A549 (cell line): ENCODE data around the gene CLCN4.

Experiments used
- BHLHE40 ChIP-seq: IDR thresholded peaks from 2 replicates; pipeline ENCODE4 v1.6.1; 2012; ENCODE audit warnings: low read depth, low read length, inconsistent platforms
- CEBPB ChIP-seq, 2 experiments: fragments of >200 bp in 1 of 2; sonication (Bioruptor Twin) in 1 of 2; formaldehyde crosslinking in 1 of 2; IDR thresholded peaks; 2 replicates each; pipeline ENCODE4 v1.6.1; 2012 to 2016
- EP300 ChIP-seq, 2 experiments: fragments of >200 bp; sonication (Bioruptor Twin); formaldehyde crosslinking; IDR thresholded peaks; 2 replicates in 1 of 2; 3 replicates in 1 of 2; pipeline ENCODE4 v1.6.1; 2016 to 2017
- HDAC2 ChIP-seq: fragments of 200-600 bp; sonication (generic); IDR thresholded peaks from 2 replicates; pipeline ENCODE4 v1.6.1; 2016
- HOXA7 ChIP-seq: fragments of 250-450 bp; sonication (Bioruptor Pico); IDR thresholded peaks from 2 replicates; pipeline ENCODE4 v1.5.0; 2020; ENCODE audit warnings: mild to moderate bottlenecking, moderate library complexity
- JUN ChIP-seq, 2 experiments: fragments of >200 bp; sonication (Bioruptor Twin); formaldehyde crosslinking; IDR thresholded peaks; 2 replicates in 1 of 2; 3 replicates in 1 of 2; pipeline ENCODE4 v1.6.1; 2016 to 2017
- POLR2A ChIP-seq: IDR thresholded peaks from 2 replicates; pipeline ENCODE4 v1.6.1; 2012; ENCODE audit warnings: mild to moderate bottlenecking, low read length
- REST ChIP-seq: fragments of 200-600 bp; sonication (generic); IDR thresholded peaks from 2 replicates; pipeline ENCODE4 v1.6.1; 2016; ENCODE audit warnings: antibody characterized with exemption, mild to moderate bottlenecking, moderate library complexity
- USF2 ChIP-seq: fragments of 450-650 bp; IDR thresholded peaks from 2 replicates; pipeline ENCODE4 v1.6.1; 2014; ENCODE audit warnings: antibody characterized with exemption
- ZFP36 ChIP-seq: fragments of 450-650 bp; IDR thresholded peaks from 2 replicates; pipeline ENCODE4 v1.6.1; 2014; ENCODE audit warnings: borderline replicate concordance; ENCODE audit not compliant: partially characterized antibody
- ZSCAN20 ChIP-seq: fragments of 250-450 bp; sonication (Bioruptor Pico); IDR thresholded peaks from 2 replicates; pipeline ENCODE4 v1.8.0; 2022; ENCODE audit warnings: mild to moderate bottlenecking, moderate library complexity
- TF ChIP-seq, protein P1 (sequence below): fragments of >200 bp; sonication (Bioruptor Twin); formaldehyde crosslinking; IDR thresholded peaks from 3 replicates; pipeline ENCODE4 v1.5.1; 2016
- TF ChIP-seq, protein P2 (sequence below): IDR thresholded peaks from 2 replicates; pipeline ENCODE4 v1.6.1; 2012

- TF ChIP-seq, protein P1, sequence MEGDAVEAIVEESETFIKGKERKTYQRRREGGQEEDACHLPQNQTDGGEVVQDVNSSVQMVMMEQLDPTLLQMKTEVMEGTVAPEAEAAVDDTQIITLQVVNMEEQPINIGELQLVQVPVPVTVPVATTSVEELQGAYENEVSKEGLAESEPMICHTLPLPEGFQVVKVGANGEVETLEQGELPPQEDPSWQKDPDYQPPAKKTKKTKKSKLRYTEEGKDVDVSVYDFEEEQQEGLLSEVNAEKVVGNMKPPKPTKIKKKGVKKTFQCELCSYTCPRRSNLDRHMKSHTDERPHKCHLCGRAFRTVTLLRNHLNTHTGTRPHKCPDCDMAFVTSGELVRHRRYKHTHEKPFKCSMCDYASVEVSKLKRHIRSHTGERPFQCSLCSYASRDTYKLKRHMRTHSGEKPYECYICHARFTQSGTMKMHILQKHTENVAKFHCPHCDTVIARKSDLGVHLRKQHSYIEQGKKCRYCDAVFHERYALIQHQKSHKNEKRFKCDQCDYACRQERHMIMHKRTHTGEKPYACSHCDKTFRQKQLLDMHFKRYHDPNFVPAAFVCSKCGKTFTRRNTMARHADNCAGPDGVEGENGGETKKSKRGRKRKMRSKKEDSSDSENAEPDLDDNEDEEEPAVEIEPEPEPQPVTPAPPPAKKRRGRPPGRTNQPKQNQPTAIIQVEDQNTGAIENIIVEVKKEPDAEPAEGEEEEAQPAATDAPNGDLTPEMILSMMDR = no peak
- TF ChIP-seq POLR2A = no peak
- TF ChIP-seq ZFP36 = no peak
- TF ChIP-seq CEBPB (IDR thresholded peaks at IDR 0.05) = no peak
- TF ChIP-seq HOXA7 = no peak
- no peak for TF ChIP-seq HDAC2
- TF ChIP-seq BHLHE40 = no peak
- TF ChIP-seq USF2 = no peak
- no peak for TF ChIP-seq EP300 (IDR thresholded peaks at IDR 0.05)
- no peak for TF ChIP-seq JUN (IDR thresholded peaks at IDR 0.05)
- no peak for TF ChIP-seq ZSCAN20 (CRISPR knock-in tag)
- TF ChIP-seq REST = no peak
- TF ChIP-seq, protein P2, sequence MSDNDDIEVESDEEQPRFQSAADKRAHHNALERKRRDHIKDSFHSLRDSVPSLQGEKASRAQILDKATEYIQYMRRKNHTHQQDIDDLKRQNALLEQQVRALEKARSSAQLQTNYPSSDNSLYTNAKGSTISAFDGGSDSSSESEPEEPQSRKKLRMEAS = no peak
Observed at GRCh38 chrX:10243106-10243505, 86.3 kb downstream of the CLCN4 start.
